ENCODE measurements around the gene MRPS26. TPM values are rescaled to one million over a fixed set of nuclear protein-coding genes. Genes with fewer than 3 reads are reported as not detected.

Gene MRPS26
- total and polyA plus RNA-seq, 2 of the 13 experiments (the other 11 are each of a cell fraction or from before 2014, with no cell fraction given), result 89.8 to 187 TPM

GRCh38 chr20:3068986-3069900 is 23.4 kb downstream of the MRPS26 start (continued):
- peak; percentile 35 for TF ChIP-seq ZNF781 (CRISPR knock-in tag; IDR thresholded peaks at IDR 0.05; ENCODE audit: borderline replicate concordance, not compliant biosample characterization)
- TF ChIP-seq MLLT10 (CRISPR knock-in tag; IDR thresholded peaks at IDR 0.05), result no peak
- TF ChIP-seq, protein P1, sequence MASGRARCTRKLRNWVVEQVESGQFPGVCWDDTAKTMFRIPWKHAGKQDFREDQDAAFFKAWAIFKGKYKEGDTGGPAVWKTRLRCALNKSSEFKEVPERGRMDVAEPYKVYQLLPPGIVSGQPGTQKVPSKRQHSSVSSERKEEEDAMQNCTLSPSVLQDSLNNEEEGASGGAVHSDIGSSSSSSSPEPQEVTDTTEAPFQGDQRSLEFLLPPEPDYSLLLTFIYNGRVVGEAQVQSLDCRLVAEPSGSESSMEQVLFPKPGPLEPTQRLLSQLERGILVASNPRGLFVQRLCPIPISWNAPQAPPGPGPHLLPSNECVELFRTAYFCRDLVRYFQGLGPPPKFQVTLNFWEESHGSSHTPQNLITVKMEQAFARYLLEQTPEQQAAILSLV (CRISPR knock-in tag; IDR thresholded peaks at IDR 0.05; ENCODE audit: borderline replicate concordance), result peak; percentile 71; the same call in 1 of the 2 replicates
- TF ChIP-seq, protein P2, sequence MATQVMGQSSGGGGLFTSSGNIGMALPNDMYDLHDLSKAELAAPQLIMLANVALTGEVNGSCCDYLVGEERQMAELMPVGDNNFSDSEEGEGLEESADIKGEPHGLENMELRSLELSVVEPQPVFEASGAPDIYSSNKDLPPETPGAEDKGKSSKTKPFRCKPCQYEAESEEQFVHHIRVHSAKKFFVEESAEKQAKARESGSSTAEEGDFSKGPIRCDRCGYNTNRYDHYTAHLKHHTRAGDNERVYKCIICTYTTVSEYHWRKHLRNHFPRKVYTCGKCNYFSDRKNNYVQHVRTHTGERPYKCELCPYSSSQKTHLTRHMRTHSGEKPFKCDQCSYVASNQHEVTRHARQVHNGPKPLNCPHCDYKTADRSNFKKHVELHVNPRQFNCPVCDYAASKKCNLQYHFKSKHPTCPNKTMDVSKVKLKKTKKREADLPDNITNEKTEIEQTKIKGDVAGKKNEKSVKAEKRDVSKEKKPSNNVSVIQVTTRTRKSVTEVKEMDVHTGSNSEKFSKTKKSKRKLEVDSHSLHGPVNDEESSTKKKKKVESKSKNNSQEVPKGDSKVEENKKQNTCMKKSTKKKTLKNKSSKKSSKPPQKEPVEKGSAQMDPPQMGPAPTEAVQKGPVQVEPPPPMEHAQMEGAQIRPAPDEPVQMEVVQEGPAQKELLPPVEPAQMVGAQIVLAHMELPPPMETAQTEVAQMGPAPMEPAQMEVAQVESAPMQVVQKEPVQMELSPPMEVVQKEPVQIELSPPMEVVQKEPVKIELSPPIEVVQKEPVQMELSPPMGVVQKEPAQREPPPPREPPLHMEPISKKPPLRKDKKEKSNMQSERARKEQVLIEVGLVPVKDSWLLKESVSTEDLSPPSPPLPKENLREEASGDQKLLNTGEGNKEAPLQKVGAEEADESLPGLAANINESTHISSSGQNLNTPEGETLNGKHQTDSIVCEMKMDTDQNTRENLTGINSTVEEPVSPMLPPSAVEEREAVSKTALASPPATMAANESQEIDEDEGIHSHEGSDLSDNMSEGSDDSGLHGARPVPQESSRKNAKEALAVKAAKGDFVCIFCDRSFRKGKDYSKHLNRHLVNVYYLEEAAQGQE (IDR thresholded peaks at IDR 0.05; ENCODE audit: borderline replicate concordance in 1 of 2, low read depth in 1 of 2, low read length in 2 of 2), result peak; percentile 60 to 92
- peak; percentile 17; the same call in 1 of the 3 replicates for TF ChIP-seq MXI1 (IDR thresholded peaks at IDR 0.05; ENCODE audit: borderline replicate concordance, low read depth, low read length)
- TF ChIP-seq ZNF292 (CRISPR knock-in tag; IDR thresholded peaks at IDR 0.05; ENCODE audit: borderline replicate concordance, low read depth), result peak; percentile 75; the same call in 1 of the 2 replicates
- TF ChIP-seq, protein P3, sequence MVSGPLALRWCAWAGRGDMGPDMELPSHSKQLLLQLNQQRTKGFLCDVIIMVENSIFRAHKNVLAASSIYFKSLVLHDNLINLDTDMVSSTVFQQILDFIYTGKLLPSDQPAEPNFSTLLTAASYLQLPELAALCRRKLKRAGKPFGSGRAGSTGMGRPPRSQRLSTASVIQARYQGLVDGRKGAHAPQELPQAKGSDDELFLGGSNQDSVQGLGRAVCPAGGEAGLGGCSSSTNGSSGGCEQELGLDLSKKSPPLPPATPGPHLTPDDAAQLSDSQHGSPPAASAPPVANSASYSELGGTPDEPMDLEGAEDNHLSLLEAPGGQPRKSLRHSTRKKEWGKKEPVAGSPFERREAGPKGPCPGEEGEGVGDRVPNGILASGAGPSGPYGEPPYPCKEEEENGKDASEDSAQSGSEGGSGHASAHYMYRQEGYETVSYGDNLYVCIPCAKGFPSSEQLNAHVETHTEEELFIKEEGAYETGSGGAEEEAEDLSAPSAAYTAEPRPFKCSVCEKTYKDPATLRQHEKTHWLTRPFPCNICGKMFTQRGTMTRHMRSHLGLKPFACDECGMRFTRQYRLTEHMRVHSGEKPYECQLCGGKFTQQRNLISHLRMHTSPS (CRISPR knock-in tag; IDR thresholded peaks at IDR 0.05; ENCODE audit: low read depth), result peak; percentile 80; the same call in 1 of the 2 replicates
- 0 out of 2 replicates have a peak, but pooled peaks have one; percentile 39 for TF ChIP-seq PITX1 (CRISPR knock-in tag; IDR thresholded peaks at IDR 0.05)
- 0 out of 2 replicates have a peak, but pooled peaks have one; percentile 32 for TF ChIP-seq BHLHE40 (IDR thresholded peaks at IDR 0.05; ENCODE audit: low read length)
- 0 out of 2 replicates have a peak, but pooled peaks have one; percentile 11 for TF ChIP-seq HES4 (CRISPR knock-in tag; IDR thresholded peaks at IDR 0.05; ENCODE audit: borderline replicate concordance)
- TF ChIP-seq SNAI1 (CRISPR knock-in tag; IDR thresholded peaks at IDR 0.05; ENCODE audit: borderline replicate concordance), result 0 out of 2 replicates have a peak, but pooled peaks have one; percentile 66
- 0 out of 2 replicates have a peak, but pooled peaks have one; percentile 45 for TF ChIP-seq ZNF891 (CRISPR knock-in tag; IDR thresholded peaks at IDR 0.05)
- 0 out of 2 replicates have a peak, but pooled peaks have one; percentile 24 for TF ChIP-seq MAZ (IDR thresholded peaks at IDR 0.05; ENCODE audit: borderline replicate concordance, low read depth, low read length)
- TF ChIP-seq MAZ (CRISPR knock-in tag; IDR thresholded peaks at IDR 0.05; ENCODE audit: low read depth), result no peak
- TF ChIP-seq, protein P4, sequence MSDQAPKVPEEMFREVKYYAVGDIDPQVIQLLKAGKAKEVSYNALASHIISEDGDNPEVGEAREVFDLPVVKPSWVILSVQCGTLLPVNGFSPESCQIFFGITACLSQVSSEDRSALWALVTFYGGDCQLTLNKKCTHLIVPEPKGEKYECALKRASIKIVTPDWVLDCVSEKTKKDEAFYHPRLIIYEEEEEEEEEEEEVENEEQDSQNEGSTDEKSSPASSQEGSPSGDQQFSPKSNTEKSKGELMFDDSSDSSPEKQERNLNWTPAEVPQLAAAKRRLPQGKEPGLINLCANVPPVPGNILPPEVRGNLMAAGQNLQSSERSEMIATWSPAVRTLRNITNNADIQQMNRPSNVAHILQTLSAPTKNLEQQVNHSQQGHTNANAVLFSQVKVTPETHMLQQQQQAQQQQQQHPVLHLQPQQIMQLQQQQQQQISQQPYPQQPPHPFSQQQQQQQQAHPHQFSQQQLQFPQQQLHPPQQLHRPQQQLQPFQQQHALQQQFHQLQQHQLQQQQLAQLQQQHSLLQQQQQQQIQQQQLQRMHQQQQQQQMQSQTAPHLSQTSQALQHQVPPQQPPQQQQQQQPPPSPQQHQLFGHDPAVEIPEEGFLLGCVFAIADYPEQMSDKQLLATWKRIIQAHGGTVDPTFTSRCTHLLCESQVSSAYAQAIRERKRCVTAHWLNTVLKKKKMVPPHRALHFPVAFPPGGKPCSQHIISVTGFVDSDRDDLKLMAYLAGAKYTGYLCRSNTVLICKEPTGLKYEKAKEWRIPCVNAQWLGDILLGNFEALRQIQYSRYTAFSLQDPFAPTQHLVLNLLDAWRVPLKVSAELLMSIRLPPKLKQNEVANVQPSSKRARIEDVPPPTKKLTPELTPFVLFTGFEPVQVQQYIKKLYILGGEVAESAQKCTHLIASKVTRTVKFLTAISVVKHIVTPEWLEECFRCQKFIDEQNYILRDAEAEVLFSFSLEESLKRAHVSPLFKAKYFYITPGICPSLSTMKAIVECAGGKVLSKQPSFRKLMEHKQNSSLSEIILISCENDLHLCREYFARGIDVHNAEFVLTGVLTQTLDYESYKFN (CRISPR knock-in tag; conservative IDR thresholded peaks at IDR 0.05), result 0 out of 2 replicates have a peak, but pooled peaks have one; percentile 14
- TF ChIP-seq MEF2D (CRISPR knock-in tag; IDR thresholded peaks at IDR 0.05), result peak; percentile 77; the same call in 1 of the 2 replicates
